GM12874 (cell line): ENCODE results near the gene ADAM12.

ENCODE experiments used
- TF ChIP-seq, protein P1 (sequence below): IDR thresholded peaks from 2 replicates; pipeline ENCODE4 v1.5.1; 2011; ENCODE audit warnings: low read depth, mild to moderate bottlenecking, control low read depth, low read length, moderate library complexity; ENCODE audit not compliant: insufficient read depth

Gene ADAM12

DNA sequence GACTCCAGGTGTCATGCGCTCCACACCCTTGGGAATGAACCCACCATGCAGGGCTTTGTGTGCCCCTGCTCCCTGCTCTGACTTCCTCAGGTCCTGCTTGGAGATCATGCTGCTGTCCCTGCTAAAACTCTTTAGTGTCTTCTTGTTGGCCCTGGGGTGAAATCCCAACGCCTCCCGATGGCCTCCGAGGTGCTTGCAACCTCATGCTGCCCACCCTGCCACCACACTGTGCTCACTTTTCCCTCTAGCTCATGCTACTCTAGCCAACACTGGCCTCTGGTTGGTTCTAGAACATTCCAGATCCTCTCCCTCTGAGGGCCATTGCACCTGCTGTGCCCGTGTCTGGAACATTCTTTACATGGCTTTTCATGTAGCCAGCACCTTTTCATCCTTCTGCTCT lies 227.7 kb downstream of the ADAM12 start:
- TF ChIP-seq, protein P1, sequence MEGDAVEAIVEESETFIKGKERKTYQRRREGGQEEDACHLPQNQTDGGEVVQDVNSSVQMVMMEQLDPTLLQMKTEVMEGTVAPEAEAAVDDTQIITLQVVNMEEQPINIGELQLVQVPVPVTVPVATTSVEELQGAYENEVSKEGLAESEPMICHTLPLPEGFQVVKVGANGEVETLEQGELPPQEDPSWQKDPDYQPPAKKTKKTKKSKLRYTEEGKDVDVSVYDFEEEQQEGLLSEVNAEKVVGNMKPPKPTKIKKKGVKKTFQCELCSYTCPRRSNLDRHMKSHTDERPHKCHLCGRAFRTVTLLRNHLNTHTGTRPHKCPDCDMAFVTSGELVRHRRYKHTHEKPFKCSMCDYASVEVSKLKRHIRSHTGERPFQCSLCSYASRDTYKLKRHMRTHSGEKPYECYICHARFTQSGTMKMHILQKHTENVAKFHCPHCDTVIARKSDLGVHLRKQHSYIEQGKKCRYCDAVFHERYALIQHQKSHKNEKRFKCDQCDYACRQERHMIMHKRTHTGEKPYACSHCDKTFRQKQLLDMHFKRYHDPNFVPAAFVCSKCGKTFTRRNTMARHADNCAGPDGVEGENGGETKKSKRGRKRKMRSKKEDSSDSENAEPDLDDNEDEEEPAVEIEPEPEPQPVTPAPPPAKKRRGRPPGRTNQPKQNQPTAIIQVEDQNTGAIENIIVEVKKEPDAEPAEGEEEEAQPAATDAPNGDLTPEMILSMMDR = no peak

DNA sequence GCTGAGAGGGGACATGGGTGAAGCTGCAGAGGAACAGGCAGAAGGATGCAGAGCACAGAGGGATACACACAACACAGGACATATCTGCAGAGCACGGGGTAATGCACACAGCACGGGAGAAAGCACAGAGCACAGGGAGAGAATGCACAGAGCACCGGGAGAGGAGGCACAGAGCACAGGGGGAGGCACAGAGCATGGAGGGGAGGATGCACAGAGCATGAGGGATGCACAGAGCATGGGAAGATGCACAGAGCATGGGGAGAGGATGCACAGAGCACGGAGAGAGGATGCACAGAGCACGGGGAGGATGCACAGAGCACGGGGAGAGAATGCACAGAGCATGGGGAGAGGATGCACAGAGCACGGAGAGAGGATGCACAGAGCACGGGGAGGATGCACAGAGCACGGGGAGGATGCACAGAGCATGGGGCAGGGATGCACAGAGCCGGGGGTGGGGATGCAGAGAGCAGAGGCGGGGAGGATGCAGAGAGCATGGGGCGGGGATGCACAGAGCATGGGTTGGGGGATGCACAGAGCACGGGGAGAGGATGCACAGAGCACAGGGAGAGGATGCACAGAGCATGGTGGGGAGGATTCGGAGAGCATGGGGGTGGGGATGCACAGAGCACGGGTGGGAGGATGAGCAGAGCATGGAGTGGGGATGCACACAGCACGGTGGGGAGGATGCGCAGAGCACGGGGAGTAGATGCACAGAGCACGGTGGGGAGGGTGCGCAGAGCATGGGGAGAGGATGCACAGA lies 230.0 kb downstream of the ADAM12 start:
- TF ChIP-seq, protein P1 = no peak

DNA sequence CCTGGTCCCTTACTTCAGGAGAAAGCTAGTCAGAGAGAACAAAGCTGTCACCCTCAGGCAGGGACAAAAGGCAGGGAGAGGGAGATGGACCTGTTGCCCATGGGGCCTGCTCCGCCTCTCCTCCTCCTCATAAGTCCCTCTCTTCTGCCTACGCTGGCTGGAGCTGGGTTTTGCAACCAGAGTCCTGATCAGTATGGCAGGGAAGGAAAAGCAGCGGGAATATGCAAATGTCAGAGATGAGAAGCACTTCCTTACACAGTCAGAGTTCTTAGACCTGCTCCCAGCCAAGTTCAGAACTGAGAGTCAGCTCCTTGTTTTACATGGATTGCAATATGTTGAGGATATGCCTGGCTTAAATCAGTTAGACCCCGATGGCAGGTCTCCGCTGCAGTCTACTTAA lies 231.1 kb downstream of the ADAM12 start:
- TF ChIP-seq, protein P1 = no peak

DNA sequence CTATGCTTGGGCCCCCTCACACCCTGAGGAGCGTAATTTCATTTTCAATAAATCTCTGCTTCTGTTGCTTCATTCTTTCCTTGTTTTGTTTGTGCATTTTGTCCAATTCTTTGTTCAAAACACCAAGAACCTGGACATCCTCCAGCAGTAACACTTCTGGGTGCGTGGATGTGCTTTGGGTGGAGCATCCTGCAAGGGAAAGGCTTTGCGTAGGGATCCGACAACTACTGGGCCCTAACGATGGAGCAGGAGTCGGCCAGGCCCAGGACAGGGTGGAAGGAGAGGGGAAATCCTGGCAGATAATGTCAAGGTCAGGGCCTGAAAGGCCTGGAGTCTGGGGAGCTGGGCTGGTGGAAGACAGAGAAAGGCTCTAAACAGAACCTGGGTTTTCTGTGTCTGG lies 231.8 kb downstream of the ADAM12 start:
- TF ChIP-seq, protein P1 = no peak

DNA sequence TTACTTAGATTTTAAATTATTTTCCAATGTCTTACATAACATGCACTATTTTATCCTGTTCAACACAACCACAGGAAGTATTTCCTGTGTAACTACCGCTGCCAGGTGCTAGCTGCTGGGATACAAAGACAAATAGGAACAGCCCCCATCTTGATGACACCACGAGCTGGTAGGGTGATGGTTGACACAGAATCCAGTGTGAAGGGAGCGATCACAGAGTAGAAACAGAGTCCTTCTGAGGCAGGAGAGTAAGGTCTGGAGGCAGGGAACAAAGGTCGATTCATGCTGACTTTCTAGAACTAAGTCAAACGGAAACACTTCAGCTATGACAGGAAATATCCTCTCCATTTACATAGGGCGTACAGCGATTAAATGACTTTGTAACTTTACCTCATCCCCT lies 232.3 kb downstream of the ADAM12 start:
- TF ChIP-seq, protein P1 = no peak

DNA sequence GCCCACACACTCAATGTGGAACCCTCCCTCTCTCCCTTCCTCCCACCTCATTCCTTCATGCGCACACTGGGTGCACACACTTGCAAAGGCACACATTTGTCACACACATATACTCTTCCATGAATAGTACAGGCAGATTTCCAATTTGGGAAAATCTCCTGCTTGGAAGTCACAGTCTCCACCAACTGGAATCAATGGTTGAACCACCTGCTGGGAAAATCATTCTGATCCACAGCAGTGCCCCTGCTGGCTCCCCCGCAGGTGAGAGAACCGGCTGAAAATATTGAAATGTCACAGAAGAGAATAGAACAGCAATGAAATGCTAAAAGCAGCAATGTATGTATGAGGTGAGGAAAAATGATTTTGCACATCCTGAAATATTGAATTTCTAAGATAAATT lies 232.7 kb downstream of the ADAM12 start:
- TF ChIP-seq, protein P1 = no peak

DNA sequence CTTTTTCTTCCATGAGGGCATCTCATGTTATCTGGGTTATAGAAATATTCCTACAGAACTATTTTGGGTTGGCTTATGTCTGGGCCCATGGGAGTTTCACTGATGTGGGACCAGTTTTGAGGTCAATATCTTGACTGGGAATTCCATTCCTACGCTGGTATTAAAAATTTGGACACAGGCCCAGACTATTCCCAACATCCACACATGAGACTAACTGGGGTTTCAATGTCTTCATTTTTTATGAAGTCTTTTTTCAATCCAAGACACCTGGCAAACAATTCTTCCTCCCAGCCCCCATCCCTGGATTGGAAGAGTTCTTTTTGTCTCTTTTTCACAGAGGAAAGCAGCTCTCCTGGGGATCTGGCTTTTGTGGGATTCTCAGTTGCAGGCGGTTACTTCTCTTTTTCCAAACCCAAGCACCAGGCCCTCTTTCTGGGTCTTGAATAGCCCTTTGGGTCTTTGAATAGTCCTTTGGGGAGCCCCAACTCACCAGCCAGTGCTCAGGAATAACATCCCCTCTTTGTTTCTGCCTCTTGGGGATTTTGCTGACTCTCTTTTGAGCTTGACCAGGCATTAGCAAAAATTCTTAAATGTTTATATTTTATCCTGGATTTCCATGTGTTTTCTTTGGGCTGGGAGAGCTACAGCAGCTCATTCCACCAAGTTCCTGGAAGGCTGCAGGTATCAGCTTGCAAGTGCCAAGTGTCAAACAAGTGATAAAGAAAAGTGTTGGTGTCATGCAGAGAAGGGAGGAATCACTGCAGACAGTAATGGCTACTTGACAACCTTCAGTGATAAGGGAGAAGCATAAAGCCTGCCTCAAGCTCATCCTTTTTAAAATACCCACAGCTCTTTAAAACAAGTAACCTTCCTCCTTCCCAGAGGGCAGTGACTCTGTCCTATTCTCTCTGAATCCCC lies 234.3 kb downstream of the ADAM12 start:
- TF ChIP-seq, protein P1 = no peak
